Cardiac fibroblast (primary cell): Measurements from ENCODE around the gene NCLN.

Source experiments
- DNase-seq, 2 donors: peaks; one replicate each; pipeline versions ENCODE4 v3.0.0 to v3.0.0-alpha.2; 2010; ENCODE audit warnings: low read depth in 2 of 2
- H3K4me3 ChIP-seq, 2 donors: replicated peaks in 1 of 2; 1 replicate in 1 of 2; 2 replicates in 1 of 2; pipeline ENCODE4 v1.5.1; 2011; ENCODE audit warnings: low read depth in 2 of 2, low read length in 2 of 2, mild to moderate bottlenecking in 2 of 2, moderate library complexity in 1 of 2
- TF ChIP-seq, protein P1 (sequence below): IDR thresholded peaks from one replicate; pipeline ENCODE4 v1.5.1; 2011; ENCODE audit warnings: low read depth, mild to moderate bottlenecking, low read length, inconsistent platforms

Gene NCLN

DNA sequence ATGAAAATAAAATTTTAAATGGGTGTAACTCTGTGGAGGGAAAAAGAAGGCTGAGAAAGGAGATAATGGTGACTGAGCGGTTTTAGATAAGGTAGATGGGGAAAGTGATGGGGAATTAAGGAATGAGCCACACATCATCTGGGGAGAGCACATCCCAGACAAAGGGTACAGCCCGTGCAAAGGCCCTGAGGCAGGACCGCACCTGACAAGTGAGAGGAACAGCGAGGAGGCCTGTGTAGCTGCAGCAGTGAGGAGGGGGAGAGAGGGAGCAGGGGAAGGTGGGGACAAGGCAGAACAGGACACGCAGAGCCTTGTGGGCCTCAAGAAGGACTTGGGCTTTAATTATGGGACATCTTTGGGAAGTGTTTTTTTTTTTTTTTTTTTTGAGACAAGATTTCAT is 37.0 kb downstream of the NCLN start:
- DNase-seq, result no peak
- TF ChIP-seq, protein P1, sequence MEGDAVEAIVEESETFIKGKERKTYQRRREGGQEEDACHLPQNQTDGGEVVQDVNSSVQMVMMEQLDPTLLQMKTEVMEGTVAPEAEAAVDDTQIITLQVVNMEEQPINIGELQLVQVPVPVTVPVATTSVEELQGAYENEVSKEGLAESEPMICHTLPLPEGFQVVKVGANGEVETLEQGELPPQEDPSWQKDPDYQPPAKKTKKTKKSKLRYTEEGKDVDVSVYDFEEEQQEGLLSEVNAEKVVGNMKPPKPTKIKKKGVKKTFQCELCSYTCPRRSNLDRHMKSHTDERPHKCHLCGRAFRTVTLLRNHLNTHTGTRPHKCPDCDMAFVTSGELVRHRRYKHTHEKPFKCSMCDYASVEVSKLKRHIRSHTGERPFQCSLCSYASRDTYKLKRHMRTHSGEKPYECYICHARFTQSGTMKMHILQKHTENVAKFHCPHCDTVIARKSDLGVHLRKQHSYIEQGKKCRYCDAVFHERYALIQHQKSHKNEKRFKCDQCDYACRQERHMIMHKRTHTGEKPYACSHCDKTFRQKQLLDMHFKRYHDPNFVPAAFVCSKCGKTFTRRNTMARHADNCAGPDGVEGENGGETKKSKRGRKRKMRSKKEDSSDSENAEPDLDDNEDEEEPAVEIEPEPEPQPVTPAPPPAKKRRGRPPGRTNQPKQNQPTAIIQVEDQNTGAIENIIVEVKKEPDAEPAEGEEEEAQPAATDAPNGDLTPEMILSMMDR, result no peak
- H3K4me3 ChIP-seq, result no peak overlapping the region

DNA sequence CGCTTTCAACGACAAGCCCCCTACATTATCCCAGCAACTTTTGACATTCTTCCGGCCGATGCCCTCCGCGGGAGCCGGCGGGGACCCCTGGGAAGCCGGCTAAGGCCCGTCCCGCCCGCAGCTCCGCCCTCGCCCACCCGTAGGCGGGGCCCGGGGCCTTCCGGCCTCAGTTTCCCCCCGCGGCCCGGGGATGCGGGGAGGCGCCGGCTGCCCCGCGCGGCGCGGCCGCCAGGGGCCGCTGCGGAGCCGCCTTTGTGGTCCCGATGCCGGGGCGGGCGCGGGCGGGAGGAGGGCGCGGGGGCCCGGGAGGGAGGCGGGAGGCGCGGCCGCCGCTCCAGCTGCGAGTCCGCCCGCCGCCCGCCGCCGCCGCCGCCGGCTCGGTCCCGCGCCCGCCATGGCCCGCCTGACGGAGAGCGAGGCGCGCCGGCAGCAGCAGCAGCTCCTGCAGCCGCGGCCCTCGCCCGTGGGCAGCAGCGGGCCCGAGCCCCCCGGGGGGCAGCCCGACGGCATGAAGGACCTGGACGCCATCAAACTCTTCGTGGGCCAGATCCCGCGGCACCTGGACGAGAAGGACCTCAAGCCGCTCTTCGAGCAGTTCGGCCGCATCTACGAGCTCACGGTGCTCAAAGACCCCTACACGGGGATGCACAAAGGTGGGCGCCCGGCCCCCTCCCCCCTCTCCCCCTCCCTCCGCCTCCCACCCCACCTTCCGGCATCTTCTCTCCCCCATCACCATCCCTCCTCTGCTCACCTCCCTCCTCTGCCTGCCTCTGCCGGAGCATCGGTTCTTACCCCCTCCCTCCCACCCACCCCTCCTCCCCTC is 38.8 kb downstream of the NCLN start, which contains the start of gene CELF5:
Gene CELF5 (plus strand): TSS at position 316 of the 823 bp plus-strand sequence. CDS start 79 bp downstream, at position 395.
- no peak within 1 kb of the TSS for H3K4me3 ChIP-seq
- peak in 1 of 2 donors; percentile 37 for DNase-seq
- TF ChIP-seq, protein P1, result no peak

DNA sequence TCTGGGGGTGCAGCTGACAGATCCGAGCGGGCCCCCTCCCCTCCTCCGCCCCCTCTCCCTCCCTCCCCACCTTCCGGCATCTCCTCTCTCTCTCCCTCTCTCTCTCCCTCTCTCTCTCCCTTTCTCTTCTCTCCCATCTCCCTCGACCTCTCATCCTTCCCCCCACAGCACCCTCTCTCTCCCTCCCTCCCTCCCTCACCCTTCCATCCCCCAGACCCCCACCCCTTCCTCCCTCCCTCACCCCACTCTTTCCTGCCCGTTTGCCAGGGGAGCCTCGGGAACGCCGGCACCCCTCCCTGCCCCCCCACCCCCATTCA is 39.4 kb downstream of the NCLN start:
- no peak overlapping the region for H3K4me3 ChIP-seq
- TF ChIP-seq, protein P1, result no peak
- no peak for DNase-seq

DNA sequence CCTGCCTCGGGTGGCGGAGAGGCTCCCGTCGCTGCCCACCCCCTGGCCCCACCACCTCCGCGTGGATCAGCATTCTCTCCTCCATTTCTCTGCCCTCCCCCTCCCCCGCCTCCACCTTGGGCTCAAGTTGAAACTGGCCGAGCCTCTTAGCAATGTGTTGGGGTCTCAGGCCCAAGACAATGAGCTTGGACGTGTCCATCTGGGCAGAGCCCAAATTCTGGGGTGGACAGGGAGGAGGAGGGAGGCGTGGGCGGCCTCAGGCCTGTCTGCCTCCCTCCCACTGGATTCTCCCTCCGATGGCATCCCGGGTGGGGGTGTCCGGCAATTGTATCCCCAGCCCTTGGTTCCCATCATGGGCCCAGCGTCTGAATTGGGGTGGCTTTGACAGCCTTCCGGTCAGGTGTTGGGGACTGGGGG is 40.0 kb downstream of the NCLN start:
- no peak for DNase-seq
- TF ChIP-seq, protein P1, result no peak
- H3K4me3 ChIP-seq, result no peak overlapping the region

DNA sequence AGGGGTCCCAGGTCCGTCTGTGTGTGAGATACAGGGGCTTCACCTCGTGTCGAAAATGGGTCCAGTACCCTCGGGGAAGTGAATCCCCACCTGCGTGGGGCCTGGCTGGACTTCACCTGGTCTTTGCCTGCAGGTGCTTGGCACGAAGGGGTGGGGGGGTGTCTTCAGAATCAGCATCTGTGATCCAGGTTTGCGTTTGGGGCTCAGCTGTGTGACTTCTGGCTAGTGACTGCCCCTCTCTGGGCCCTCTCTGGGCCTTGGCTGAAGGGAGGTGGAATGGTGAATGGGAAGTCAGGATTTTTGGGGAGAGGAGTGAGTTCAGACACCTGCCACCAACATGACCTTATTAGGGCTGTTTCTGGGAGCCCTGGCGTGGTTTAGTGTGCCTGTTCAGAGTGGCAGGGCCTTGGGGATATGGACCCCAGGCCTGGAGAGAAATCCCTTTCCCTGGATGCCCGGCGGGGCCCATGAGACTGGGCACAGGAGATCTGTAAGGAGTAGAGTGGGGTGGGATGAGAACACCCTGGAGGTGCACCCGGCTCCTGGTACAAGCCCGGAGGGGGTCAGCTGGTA is 41.4 kb downstream of the NCLN start:
- DNase-seq, result no peak
- no peak overlapping the region for H3K4me3 ChIP-seq
- TF ChIP-seq, protein P1, result no peak

DNA sequence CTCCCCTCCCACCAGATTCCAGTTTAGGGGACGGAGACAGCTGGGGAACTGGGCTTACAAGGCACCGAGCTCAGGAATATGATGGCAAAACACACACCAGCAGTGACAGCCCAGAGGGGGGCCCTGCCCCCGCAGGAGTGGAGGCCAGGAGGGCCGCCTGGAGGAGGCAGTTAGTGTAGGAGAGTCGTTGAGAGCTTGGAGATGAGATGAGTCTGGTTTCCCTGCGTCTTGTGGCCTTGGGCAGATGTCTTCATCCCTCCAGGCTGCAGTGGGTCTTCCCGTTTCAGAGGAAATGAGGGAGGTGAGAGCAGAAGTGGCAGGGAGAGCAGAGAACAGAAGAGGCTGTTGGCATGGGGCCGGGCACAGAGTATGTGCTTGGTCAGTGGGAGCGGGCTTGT is 43.6 kb downstream of the NCLN start:
- TF ChIP-seq, protein P1, result no peak
- DNase-seq, result no peak
- H3K4me3 ChIP-seq, result no peak overlapping the region
